Adrenal gland (tissue), 12 donors: Measurements from ENCODE around the gene HECW1. TPM values are rescaled to one million over a fixed set of nuclear protein-coding genes. Genes with fewer than 3 reads are reported as not detected.

Experiments used
- DNase-seq, 7 donors: peaks; one replicate each; pipeline ENCODE4 v3.0.0-alpha.2; 2019 to 2020
- H3K27ac ChIP-seq, 5 donors: fragments of 200-600 bp; sonication (generic) in 4 of 5; 1 replicate in 3 of 5; 2 replicates in 2 of 5; pipeline versions ENCODE4 v1.5.1 to v1.8.0; 2016 to 2020; ENCODE audit warnings: mild to moderate bottlenecking in 1 of 5
- H3K27me3 ChIP-seq: fragments of 200-600 bp; 2 replicates; pipeline ENCODE4 v1.8.0; 2021
- H3K36me3 ChIP-seq, 2 donors: fragments of 200-600 bp; replicated peaks in 1 of 2; 1 replicate in 1 of 2; 2 replicates in 1 of 2; pipeline versions ENCODE4 v1.5.1 to v1.8.0; 2018 to 2022
- H3K4me1 ChIP-seq, 2 donors: fragments of 200-600 bp; replicated peaks in 1 of 2; 1 replicate in 1 of 2; 2 replicates in 1 of 2; pipeline versions ENCODE4 v1.5.1 to v1.8.0; 2018 to 2021
- H3K4me3 ChIP-seq, 4 donors: fragments of 200-600 bp; sonication (generic) in 3 of 4; one replicate each; pipeline ENCODE4 v1.5.1; 2016 to 2018
- H3K9me3 ChIP-seq, 3 donors: fragments of 200-600 bp; sonication (generic) in 1 of 3; replicated peaks in 1 of 3; 1 replicate in 2 of 3; 2 replicates in 1 of 3; pipeline versions ENCODE4 v1.5.1 to v1.8.0; 2016 to 2021
- POLR2A ChIP-seq, 2 donors: fragments of 450-650 bp; IDR thresholded peaks; one replicate each; pipeline ENCODE4 v1.6.1; 2017; ENCODE audit warnings: antibody characterized with exemption in 2 of 2, mild to moderate bottlenecking in 2 of 2, moderate library complexity in 1 of 2
- WGBS, 4 donors: extraction: QIAGEN DNeasy Blood & Tissue Kit in 2 of 4; methylation state at CpG; one replicate each; pipeline versions ENCODE4 v1.1.5 to v1.1.7; 2013 to 2017; 5-methylcytosine and 5-hydroxymethylcytosine counted together
- intact Hi-C, 2 donors: fragments of 100-400 bp; cut with DNase I; formaldehyde crosslinking; loops; one replicate each; pipeline versions ENCODE4 v1.14.1 to v1.15.0; 2022 to 2023
- polyA plus RNA-seq, 3 donors: library from polyadenylated mRNA; stranded (reverse); fragments of 200-250 nt in 2 of 3; fragments of 350-450 nt in 1 of 3; fragmentation: Illumina TruSeq in 1 of 3; extraction: RNeasy Lipid Tissue Mini Kit (QIAGEN cat#74804) in 1 of 3; gene quantifications; one replicate each; pipeline ENCODE4 v1.2.3, GENCODE V29; 2013 to 2014
- total RNA-seq, 9 donors: library from RNA; depleted of rRNA in 4 of 9; stranded (reverse); fragments of >200 nt in 4 of 9; fragments of 120-200 nt in 1 of 9; fragmentation: NEBNext Ultra II Directional in 1 of 9; extraction: Animal tissue kit (Norgen Biotek cat#: 25700) in 1 of 9; gene quantifications; one replicate each; pipeline versions ENCODE4 v1.1.0 to v1.2.4, GENCODE V29; 2013 to 2023
- TF ChIP-seq, protein P1 (sequence below), 6 experiments: fragments of 450-650 bp in 4 of 6; fragments of 200-600 bp in 2 of 6; sonication (generic) in 1 of 6; IDR thresholded peaks; 1 replicate in 5 of 6; 2 replicates in 1 of 6; pipeline versions ENCODE4 v1.5.1 to v1.8.0; 2016 to 2021; ENCODE audit warnings: antibody characterized with exemption in 6 of 6, mild to moderate bottlenecking in 2 of 6, moderate library complexity in 1 of 6
- donor health status: healthy with polysubstance abuse.
- donor health status: Bipolar disorder and iron deficiency.
- donor health status: DM: yes; HTN: yes; CAD: no.
- donor health status: DM: no; HTN: no; CAD: no.
- donor health status: DM: no; HTN: no; CAD: no.
- donor health status: DM: yes; HTN: yes; CAD: no.

HECW1 gene
- total and polyA plus RNA-seq, 12 donors, result under 0.01 to 3.2 (median 0.06) TPM; not detected in 4

DNA sequence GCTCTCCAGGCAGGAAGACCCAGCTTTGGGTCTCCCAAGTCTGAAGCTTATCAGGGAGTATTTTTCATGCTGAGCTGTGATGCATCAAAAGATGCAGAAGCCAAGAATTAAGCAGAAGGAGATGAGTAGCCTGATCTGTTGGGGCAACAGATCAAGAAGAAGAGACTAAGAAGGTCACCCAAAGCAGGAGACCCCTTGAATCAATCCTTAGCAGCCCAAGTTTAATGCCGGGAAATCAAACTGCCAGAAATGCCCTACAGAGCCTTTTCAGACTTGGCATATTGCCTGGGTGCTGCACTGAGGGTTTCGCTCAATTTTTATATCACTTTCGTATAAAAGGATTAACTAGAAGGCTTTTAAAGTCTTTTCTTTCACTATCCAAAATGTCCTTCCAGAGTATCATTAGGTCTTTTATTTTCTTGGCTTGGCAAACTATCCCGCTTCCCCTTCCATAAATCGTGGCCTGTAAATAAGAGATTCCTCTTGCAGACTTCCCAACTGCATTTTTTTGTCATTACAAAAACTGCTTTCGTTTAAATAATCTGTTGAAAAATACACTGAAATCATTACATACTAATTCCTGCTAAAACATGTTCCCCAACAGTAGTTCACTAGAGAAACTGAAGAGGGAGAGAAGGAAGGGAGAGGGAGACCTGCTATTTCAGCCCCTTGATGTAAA is 421.5 kb downstream of the HECW1 start:
- WGBS, 4 donors, result 61 to 76% (median 67%) methylated on average over 6 of the region's 6 CpGs
- DNase-seq, result no peak
- H3K9me3 ChIP-seq, result no peaks in the 10 kb centered on the region
- no peaks in the 10 kb centered on the region for H3K4me1 ChIP-seq
- no peaks in the 10 kb centered on the region for H3K27me3 ChIP-seq
- intact Hi-C loops, result no loop called here
- H3K4me3 ChIP-seq, result no peak overlapping the region
- peak overlapping the region in 1 of 5 donors; percentile 22 for H3K27ac ChIP-seq
- TF ChIP-seq POLR2A (IDR thresholded peaks at IDR 0.05), result no peak
- TF ChIP-seq, protein P1, sequence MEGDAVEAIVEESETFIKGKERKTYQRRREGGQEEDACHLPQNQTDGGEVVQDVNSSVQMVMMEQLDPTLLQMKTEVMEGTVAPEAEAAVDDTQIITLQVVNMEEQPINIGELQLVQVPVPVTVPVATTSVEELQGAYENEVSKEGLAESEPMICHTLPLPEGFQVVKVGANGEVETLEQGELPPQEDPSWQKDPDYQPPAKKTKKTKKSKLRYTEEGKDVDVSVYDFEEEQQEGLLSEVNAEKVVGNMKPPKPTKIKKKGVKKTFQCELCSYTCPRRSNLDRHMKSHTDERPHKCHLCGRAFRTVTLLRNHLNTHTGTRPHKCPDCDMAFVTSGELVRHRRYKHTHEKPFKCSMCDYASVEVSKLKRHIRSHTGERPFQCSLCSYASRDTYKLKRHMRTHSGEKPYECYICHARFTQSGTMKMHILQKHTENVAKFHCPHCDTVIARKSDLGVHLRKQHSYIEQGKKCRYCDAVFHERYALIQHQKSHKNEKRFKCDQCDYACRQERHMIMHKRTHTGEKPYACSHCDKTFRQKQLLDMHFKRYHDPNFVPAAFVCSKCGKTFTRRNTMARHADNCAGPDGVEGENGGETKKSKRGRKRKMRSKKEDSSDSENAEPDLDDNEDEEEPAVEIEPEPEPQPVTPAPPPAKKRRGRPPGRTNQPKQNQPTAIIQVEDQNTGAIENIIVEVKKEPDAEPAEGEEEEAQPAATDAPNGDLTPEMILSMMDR (IDR thresholded peaks at IDR 0.05), result no peak
- no peaks in the 10 kb centered on the region for H3K36me3 ChIP-seq

DNA sequence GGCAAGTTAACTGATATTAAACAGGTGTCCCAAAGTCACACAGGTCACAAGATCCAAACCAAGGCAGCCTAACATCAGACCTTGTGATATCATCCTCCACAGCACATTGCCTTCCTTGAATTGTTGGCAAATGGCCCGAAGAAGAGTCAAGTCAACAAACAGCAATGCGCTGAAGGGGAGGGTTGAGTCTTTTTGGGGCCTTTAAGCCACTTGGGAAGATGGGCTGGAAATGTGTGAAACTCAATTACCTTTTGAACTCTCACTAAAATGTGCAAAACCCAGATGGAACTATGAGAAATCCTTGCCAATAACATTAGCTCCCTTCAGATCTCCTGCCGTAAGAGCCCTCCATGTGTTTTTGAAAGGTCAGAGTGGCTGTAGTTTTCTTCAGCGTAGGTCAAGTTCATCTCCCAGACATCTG is 422.6 kb downstream of the HECW1 start:
- H3K36me3 ChIP-seq, result no peaks in the 10 kb centered on the region
- no peak for TF ChIP-seq POLR2A (IDR thresholded peaks at IDR 0.05)
- TF ChIP-seq, protein P1 (IDR thresholded peaks at IDR 0.05), result no peak
- no peak for DNase-seq
- WGBS, 4 donors, result 77 to 89% (median 82%) methylated on average over 4 of the region's 4 CpGs
- H3K4me1 ChIP-seq, result no peaks in the 10 kb centered on the region
- H3K9me3 ChIP-seq, result no peaks in the 10 kb centered on the region
- no peaks in the 10 kb centered on the region for H3K27me3 ChIP-seq
- intact Hi-C loops, result no loop called here
- no peak overlapping the region for H3K4me3 ChIP-seq
- H3K27ac ChIP-seq, result no peak overlapping the region

GRCh38 chr7:43535810-43536585 is 423.6 kb downstream of the HECW1 start:
- WGBS, 4 donors, result 78 to 86% (median 82%) methylated on average over 6 of the region's 6 CpGs
- Histone ChIP-seq H3K9me3 (no peaks in the 10 kb centered on the region), H3K27ac (no peak overlapping the region), H3K27me3 (no peaks in the 10 kb centered on the region), H3K4me3 (no peak overlapping the region), H3K4me1 (no peaks in the 10 kb centered on the region), H3K36me3 (no peaks in the 10 kb centered on the region)
- DNase-seq, result no peak
- intact Hi-C loops, result no loop called here
- no peak for TF ChIP-seq POLR2A (IDR thresholded peaks at IDR 0.05)
- TF ChIP-seq, protein P1 (IDR thresholded peaks at IDR 0.05), result no peak

GRCh38 chr7:43536773-43537172 is 424.3 kb downstream of the HECW1 start:
- Histone ChIP-seq H3K9me3 (no peaks in the 10 kb centered on the region), H3K4me1 (no peaks in the 10 kb centered on the region), H3K27ac (no peak overlapping the region), H3K36me3 (no peaks in the 10 kb centered on the region), H3K4me3 (no peak overlapping the region), H3K27me3 (no peaks in the 10 kb centered on the region)
- TF ChIP-seq POLR2A (IDR thresholded peaks at IDR 0.05), result no peak
- TF ChIP-seq, protein P1 (IDR thresholded peaks at IDR 0.05), result no peak
- no peak for DNase-seq
- WGBS, 4 donors, result 81 to 89% (median 87%) methylated on average over 15 of the region's 15 CpGs
- intact Hi-C loops, result no loop called here
